Epithelial cell of prostate (primary cell): Measurements from ENCODE around the gene RNF19B.

ENCODE experiments used
- DNase-seq: peaks from one replicate; pipeline ENCODE4 v3.0.0-alpha.2; 2011; ENCODE audit warnings: low read depth, low spot score
- H3K27ac ChIP-seq: fragments of 450-650 bp; 2 replicates; pipeline ENCODE4 v1.5.1; 2017; ENCODE audit warnings: mild to moderate bottlenecking

Gene RNF19B

DNA sequence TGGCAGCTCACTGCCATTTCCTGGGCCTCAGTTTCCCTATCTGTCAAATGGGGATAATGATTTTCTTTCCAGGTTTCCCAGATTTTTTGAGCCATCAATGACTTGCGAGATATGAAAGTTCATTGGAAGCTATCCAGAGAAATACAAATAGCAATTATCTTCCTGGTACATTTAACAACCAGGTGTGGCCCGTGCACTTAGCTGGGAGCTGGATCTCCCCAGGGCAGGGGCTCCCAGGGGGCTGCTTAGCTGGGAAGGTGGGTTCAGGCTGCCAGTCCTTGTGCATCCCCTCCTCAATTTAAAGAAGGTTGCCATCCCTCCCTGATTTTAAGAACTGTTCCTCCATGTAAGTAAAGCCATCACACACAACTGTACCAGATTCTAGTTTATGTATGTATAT is 59.8 kb downstream of the RNF19B start:
- no peak for DNase-seq
- H3K27ac ChIP-seq = no peak overlapping the region

DNA sequence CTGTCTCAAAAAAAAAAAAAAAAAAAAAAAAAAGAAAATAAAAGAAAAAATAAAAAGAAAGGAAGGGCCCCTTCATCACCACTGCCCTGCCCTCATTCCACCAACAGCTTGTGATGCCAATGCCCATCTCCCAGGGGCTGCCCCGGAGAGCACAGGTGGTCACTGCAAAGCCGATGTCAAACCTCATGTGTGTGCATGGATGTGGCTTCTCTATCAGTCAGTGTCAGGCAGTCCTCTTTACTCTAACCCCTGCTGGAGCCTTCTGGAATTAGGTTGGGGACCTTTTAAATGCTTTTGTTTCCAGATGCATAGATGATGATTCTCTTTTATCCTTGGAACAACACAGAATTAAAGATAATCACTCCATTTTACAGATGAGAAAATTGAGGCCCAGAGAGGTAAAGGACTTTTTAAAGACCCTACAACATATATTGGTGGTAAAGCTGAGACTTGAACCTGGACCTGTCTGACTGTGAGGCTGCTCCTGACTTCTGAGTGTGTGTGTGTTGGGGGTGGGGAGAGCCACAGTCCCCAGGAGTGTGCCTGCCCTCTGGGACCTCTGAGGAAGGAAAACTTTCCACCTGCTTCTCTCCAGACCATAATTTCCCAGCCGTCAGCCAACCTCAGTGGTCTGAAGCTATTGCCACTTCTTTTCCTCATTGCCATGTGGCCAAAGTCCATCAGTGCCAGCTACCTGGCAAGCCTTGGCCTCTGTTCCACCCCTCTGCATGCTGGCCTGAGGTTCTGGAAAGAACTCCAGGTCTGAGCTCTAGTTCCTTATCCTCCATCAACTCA is 60.4 kb downstream of the RNF19B start:
- H3K27ac ChIP-seq = no peak overlapping the region
- DNase-seq = no peak

DNA sequence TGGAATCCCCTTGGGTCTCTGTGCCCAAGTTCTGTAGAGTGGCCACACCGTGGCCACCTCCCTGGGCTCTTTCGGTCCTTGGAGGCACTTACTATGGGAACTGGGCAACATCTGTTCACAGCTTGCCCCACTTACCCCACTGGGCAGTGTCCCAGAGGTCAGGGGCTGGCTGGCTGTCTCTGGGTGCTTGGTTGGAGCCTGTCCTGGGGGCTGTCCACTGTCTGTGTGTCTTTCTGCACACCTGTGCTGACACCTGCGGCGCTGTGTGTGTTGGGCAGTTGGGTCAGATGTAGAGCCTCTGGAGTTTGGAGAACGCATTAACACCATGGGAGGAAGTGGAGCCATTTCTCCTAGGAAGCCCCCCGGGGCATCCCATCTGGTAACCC is 62.1 kb downstream of the RNF19B start:
- no peak for DNase-seq
- H3K27ac ChIP-seq = no peak overlapping the region

DNA sequence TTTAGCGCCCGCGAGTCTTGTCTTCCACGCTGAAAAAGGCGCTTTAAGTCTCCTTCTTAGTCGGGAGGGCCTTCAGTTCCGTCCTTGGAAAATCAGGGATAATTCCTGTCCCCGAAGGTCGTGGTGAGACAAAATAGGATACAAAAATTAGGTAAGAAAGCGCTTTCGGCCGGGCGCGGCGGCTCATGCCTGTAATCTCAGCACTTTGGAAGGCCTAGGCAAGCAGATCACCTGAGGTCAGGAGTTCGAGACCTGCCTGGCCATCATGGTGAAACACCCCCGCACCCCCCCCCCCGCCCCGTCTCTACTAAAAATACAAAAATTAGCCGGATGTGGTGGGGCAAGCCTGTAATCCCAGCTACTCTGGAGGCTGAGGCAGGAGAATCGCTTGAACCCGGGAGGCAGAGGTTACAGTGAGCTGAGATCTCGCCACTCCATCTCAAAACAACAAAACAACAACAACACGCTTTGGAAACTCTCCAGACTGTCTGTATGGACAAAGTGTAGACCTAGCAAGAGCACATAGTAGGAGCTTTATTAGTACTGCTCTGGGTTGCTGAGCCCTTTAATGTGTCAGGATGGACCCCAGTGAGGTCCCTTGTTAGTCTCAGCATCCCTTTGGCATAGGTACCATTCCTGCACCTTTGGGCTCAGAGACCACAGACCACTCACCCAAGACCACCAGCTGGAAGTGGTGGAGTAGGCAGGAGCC is 62.6 kb downstream of the RNF19B start:
- no peak for DNase-seq
- H3K27ac ChIP-seq = peak overlapping the region; percentile 48

DNA sequence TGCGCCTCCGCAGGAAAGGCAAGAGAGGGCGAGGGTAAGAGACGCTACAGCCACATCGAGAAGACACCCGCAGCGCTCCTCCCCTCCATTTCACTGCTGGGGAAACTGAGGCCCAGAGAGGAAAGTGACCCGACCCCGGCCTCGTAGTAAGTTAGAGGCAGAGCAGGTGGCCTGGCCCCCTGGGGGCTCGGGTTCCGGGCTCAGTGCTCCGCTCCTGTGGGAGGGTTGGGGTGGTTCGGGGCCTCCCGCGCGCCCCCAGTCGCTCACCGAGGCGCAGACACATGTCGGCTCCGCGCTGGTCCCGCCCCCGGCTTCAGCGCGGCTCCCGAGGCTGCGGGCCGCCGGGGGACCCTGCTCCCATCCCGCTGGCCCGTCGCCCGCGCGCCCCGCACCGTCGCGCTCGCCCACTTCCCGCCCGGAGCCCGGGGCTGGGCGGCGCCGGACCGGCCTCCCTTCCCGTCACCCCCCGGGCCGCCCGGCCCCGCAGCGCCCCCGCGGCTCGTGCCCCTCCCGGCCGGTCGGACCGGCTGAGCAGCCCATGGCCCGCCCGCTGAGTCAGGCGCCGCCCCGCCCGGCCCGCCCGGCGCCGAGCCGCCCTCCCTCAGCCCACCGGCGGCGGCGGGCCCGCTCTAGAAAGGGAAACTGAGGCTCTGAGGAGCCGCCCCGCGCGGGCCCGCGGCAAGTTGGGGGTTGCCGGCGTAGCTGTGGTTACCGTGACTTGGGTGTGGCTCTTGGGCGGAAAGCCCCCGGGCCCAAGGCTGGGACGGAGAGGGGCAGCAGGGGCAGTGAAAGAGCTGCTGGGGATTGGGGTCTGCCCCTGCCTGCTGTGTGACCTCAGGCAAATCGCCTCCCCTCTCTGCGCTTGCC is 63.4 kb downstream of the RNF19B start, which contains the start of gene TMEM54:
TSS of gene TMEM54 (minus strand) at position 434 of the 867 bp plus-strand sequence. CDS start at position 283, 151 bp downstream.
- H3K27ac ChIP-seq = peak within 1 kb of the TSS; percentile 48
- DNase-seq = no peak

DNA sequence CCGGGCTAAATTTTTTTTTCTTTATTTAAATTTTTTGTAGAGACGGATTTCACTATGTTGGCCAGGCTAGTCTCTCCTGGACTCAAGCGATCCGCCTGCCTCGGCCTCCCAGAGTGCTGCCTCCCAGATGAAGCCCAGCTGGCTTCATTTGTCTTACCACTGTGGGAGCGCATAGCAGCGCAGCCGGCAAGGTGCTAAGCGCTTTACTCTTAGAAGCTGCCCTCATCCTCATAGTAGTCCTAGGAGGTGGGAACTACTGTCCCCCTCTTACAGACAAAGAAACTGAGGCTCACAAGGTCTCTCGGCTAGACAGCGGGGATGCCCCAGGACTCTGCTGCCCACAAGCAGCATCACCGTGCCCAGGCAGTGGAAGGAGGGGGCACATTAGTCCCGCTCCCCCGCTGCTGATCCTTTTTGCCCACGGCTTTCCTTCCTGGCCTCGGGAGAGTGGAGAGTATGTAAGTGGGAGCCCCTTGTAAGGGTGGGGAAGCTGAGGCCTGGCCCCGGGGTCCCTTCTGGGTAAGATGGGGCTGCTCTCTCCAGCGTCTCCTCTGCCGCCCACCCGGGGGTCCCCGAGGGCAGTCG is 64.1 kb downstream of the RNF19B start:
- peak overlapping the region; percentile 48 for H3K27ac ChIP-seq
- DNase-seq = no peak

DNA sequence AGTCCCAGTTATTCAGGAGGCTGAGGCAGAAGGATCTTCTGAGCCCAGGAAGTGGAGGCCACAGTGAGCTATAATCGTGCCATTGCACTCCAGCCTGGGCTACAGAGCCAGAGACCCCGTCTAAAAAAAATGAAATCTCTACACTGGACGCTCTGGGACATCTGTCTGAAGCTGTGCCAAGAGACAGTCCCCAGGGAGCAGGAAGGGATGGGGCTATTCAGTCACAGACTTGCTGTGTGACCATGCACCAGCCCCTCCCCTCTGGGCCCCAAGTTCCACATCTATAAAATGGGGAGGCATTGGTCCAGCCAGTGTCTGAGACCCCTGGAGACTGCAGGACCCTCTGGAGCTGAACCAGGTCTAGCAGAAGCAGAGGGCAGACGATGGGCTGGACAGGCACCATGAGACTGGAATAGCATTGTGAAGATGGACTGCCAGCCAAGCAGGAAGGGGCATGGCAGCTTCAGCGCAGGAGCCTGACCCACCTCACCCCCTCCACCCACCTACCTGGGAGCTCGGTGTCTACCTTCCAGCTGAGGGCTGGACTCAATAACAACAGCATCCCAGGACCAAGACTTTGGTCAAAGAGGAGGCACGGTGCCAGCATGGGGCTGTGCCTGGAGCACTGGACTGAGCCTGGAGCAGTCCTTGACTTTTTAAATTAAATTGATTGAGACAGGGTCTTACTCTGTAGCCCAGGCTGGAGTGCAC is 64.9 kb downstream of the RNF19B start:
- H3K27ac ChIP-seq = no peak overlapping the region
- DNase-seq = no peak

DNA sequence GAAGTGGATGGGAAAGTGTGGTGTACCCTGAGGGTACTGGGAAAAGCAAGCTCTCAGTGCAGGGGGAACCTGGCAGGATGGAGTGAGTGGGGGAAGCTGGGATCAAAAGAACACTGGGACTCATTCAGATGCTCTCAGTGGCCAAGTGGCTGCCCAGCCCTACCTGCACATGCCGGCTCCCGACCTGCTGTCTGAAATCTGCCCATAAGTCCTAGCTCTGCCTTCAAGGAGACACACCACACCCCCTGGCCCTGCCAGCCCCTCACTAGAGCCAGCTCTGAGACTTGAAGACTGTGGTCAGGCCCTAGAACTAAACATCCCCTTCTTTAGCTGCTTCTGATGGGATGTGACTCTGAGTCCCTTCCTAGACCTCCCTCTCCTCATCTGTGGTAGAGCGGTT is 65.7 kb downstream of the RNF19B start:
- no peak overlapping the region for H3K27ac ChIP-seq
- DNase-seq = no peak

DNA sequence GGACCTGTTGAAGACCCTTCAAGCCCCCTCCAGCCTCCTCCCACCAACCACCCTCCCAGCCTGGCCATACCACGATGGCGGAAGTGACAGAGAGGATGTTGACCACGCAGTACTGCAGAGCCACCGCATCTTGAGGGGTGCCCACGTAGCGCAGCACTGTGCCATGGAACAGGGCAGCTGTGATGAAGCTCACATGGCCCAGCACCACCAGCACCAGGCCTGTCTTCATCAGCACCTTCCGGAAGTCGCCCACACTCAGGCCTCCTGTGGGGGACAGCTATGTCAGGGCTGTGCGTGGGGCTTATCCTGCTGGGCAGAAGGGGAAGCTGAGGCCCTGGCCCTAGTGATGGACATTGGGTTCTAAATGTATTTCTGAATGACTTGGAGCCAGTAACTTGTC is 66.6 kb downstream of the RNF19B start:
- peak overlapping the region; percentile 41 for H3K27ac ChIP-seq
- no peak for DNase-seq

DNA sequence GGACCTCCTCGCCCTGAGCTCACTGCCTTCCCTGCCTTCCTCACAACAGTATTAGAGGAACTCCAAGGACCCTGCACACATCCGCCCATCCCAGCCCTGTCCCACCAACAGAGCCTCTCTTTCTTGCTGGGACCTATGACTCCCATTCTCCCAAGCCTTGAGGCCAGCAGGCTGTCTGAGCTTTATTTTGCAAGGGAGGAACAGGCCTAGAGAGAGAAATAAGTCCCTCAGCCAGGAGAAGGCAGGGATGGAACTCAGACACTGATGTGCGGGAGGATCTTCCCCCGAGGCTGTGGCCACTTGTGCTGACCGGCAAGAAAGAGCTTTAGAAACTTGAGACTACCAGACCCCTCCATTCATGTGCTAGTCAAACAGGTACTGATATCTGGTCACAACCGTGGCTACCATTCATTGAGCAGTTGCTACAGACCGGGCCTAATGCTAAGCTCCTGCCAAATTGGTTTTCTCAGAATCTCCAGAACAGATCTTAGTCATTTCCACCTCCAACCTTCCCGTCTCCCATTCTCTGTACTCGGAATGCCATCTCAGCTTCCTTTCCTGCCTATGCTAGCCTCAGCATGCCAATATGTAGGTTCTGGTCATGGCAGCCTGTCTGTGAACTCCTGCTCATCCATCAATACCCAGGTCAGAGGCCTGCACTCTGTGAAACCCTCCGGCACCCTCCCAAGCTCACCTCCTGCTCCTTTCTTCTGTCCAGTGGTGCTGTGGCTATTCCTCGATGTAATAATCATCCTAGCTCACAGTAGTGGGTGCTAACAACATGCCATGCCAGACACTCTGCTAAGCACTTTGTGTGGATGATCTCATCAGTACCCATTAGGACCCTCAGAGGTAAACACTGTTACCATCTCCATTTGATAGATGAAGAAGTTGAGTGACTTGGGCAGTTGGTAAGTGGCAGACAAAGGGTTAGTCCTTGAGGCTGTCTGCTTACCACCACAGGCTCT is 67.2 kb downstream of the RNF19B start:
- H3K27ac ChIP-seq = peak overlapping the region; percentile 41
- DNase-seq = no peak

DNA sequence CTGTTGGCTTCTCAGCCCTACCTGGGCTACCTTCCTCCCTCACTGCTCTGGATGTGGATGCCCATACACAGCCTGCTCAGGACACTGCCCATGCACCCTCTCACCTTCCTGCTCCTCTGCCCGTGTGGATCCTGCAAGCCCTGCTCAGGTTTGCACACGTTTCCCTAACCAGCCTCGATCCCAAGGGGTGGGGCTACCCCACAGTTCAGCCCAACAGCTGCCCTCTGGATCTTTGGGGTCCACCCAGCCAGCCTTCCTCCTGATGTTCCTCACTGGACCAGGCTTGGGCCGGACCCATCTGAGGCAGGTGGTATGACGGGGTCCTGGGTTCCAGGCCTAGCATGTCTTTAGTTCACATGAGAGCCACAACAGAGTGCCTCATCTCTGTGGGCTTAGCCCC is 68.2 kb downstream of the RNF19B start:
- no peak overlapping the region for H3K27ac ChIP-seq
- DNase-seq = no peak

DNA sequence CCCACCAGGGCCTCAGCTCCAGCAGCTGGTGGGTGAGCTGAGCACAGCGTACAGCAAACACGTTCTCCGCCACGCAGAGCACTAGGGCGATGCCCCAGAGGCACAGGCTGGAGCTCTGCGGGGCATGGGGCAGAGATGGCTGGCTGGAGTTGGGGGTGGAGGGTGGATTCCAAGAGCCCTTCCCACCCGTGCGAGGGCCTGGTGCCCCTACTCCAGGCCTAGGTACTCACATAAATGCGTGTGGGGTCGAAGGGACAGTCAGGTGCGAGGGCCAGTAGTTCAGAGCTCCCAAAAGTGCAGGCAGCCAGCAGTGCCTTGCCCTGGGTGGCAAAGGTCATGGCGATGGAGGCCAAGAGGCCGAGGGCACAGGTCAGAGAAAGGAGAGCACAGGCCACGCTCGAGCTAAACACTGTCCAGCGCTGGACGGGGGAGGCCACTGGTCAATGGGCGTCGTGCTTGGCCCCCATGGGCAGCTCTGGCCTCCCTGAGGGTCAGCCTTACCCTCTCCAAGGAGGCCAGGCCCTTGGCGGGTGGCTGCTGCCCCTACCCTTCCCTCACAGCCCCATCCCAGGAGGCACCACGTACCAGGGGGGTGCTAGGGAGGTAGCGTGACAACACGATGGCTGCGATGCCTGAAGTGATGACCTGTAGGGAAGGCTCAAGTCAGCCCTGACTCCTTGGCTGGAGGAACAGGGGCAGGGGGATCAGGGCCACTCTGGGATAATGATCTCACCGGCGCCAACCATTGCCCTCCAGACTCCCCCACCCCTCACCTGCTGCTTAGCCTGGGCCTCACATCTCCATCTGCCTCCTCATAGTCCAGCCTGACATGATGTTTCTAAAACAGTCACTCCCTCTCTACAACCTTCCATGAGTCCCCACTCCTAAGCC is 69.0 kb downstream of the RNF19B start:
- H3K27ac ChIP-seq = no peak overlapping the region
- no peak for DNase-seq

DNA sequence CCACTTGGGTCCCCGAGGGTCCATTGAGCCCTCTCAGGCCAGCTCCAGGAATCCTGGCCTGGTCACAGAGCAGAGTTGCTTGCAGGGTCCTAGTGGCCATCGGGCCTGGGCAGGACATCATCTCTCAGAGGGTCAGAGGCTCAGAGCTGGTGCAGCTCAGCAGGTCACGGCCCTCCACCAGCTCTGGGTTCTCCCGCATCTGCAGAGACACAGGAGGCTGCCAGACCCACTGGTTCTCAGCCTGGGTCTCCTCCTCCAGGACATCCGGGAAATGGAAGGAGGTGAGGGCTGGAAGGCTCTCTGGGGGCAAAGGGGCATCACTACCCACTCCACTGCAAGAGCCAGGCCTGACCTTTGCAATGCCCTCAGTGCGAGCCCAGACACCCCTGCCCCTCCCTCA is 69.9 kb downstream of the RNF19B start:
- no peak for DNase-seq
- H3K27ac ChIP-seq = no peak overlapping the region

DNA sequence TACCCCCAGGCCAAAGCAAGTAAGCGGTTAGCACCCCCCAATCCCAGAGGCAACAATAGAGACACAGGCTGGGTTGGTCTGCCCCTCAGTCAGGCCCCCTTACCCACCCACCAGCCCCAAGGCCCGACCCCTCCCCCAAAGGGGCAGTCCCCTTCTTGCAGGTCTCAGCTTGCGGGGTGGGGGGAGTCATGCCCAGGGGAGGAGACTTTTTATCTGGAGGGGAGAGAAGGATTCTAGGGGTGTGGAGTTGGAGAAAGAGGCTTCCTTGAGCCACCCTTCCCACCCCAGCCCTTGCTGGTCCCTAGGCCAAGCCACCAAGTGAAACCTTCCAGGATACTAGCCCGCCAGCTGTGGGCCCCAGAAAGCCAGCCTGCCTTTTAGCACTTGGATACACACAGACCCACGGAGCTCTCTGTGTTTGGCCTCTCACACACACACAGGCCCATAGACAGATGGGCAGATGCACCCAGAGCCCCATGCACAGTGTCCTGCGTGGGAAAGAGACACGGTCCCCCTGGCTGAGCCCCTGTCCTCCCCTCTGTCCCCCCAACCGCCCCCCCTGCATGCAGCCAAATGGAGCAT is 70.5 kb downstream of the RNF19B start:
- no peak for DNase-seq
- H3K27ac ChIP-seq = no peak overlapping the region

DNA sequence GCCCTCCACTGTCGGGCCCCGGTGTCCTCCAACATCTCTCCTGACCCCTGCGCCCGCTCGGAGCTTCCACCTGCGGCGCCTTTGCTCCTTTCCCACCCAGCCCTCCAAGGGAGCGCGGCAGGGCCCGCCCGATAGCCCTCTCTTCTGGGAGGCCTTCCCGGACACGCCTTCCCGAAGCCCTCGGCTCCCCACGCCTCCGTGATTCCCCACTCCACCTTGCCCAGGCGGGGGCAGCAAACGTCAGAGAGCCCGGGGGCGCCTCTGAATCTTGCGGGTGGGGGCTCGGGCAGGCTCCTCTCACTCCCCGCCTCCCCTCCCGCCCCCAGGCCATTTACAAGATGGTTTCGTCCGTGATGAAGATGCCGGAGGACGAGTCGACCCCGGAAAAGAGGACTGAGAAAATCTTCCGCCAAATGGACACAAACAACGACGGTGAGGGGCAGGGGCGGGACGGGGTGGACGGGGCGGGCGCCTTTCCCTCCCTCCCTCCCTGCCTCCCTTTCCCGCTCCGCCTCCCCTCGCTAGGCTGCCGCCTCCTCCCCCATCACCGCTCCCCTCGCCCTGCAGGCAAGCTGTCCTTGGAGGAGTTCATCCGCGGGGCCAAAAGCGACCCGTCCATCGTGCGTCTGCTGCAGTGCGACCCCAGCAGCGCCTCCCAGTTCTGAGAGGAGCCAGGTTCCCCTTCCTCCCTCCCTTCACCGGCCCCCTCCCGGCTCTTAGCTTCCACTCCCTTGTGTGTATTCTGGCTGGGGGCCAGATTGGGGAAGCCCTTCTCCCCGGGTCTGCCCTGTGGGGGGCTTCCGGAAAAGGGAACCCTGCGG is 71.2 kb downstream of the RNF19B start:
- no peak for DNase-seq
- no peak overlapping the region for H3K27ac ChIP-seq

DNA sequence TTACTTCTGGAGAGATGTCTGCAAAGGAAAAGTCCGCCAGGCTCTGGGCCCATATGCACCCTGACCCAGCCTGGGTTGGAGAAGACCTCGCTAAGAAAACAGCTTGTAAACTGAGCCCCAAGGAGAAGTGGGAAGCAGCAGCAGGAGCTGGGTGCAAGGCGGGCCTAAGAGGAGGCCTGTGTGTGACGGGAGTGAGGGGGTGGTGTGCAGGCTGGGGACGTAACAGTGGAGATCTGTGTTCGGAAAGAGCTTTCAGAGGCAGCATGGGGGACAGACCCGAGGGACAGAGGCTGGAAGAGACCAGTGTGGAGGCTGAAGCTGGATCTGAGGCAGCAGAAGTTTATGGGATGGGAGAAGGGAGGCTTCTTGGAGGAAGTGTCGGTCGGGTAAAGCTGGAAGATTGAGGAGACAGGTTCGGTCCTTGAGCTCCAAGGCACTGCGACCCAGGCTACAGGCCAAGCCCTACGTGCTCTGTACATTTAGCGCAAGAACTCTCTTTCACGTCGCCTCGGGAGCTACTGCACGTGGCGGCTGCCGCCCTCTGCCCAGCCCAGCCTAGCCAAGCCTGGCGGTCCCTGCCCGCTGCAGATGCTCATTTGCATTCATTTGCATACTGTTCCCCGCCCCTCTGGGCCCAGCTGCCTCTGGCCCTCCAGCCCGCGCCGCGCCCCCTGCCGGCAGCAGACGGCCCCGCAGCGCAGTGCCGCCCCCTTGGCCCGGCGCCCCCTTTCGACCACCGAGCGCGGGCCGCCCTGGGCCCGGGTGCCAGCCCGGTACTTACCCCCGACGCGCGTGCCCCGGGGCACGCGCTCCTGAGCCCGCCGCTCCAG is 72.0 kb downstream of the RNF19B start:
- no peak for DNase-seq
- no peak overlapping the region for H3K27ac ChIP-seq
